Measurements from ENCODE around the gene NCAPH2. TPM values are rescaled to one million over a fixed set of nuclear protein-coding genes. Genes with fewer than 3 reads are reported as not detected.

The NCAPH2 gene
- total and polyA plus RNA-seq, 2 experiments from 2014 or later = 50.3 to 59.4 TPM

DNA sequence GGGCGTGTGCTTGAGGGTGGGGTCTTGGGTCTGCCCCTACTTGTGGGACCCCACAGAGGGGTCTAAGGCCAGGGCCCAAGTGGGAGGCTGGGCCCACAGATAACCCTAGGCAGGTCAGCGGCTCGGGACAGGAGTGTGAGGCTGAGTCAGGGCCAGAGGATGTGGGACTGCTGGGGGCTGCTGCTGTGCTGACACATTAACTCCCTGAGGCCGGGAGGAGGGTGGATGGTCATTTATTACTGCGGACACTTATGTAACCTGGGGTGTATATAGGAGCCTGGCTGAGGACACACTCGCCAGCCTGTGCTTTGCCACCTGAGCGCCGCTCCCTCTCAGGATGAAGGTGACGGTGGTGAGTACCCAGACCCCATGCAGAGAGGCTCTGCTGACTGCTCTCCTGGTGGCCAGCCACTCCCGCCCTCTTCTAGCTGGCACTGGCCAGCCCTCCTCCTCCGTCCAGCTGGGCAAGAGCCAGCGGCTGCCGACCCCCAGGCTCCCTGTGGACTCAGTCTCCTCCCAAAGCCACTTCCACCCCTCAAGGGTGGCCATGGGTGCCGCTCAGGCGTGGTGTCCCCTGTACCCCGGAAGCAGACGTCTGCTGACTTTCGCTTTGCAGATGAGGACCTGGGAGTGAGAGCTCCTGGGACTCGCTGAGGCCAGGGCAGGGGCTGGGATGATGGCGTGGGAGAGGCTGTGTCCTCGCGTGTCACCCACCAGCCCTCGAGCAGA, 21.3 kb upstream of the NCAPH2 start, which contains the start of gene MIOX:
Gene MIOX, plus strand, starts transcription at position 299 of the 729 bp plus-strand sequence. Its CDS starts 39 bp downstream, at position 338.
- no peak within 1 kb of the TSS for H3K4me3 ChIP-seq
- H3K27ac ChIP-seq = no peak within 1 kb of the TSS
- H3K27me3 ChIP-seq = peaks cover 15% of the 10 kb centered on the region
- no peaks in the 10 kb centered on the region for H3K4me1 ChIP-seq (ENCODE audit: low read depth)
- TF ChIP-seq CTCF (IDR thresholded peaks at IDR 0.05; ENCODE audit: low read depth, low read length) = no peak
- DNase-seq (ENCODE audit: low read depth in 1 of 2, low spot score in 1 of 2) = no peak
- H3K36me3 ChIP-seq = no peaks in the 10 kb centered on the region
- no peaks in the 10 kb centered on the region for H3K9me3 ChIP-seq (ENCODE audit: low read depth)

DNA sequence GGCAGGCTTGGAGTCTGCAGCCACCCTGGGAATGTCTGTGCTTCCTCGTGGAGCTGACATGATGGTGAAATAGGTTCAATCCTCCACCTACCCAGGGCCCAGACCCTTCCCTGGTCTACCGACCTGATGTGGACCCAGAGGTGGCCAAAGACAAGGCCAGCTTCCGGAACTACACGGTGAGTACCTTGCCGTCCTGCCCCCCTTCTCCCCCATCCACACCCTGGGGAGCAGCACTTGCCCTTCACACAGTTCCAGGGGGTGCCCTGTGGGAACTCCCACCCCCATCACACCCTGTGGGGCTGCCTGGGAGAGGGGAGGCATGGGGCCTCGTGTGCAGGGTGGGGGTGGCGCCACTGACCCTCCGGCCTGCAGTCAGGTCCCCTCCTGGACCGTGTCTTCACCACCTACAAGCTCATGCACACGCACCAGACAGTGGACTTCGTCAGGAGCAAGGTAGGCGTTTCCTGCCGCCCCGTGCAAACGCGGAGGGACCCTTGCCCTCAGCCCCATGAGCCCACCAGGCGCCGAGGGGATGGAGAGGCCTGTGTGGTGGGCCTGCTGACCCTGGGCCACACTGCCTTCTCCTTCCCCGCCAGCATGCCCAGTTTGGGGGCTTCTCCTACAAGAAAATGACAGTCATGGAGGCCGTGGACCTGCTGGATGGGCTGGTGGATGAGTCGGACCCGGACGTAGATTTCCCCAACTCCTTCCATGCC, 20.6 kb upstream of the NCAPH2 start:
- Histone ChIP-seq H3K27ac (no peak overlapping the region), H3K36me3 (no peaks in the 10 kb centered on the region), H3K27me3 (peaks cover 8% of the 10 kb centered on the region), H3K9me3 (ENCODE audit: low read depth) (no peaks in the 10 kb centered on the region), H3K4me3 (no peak overlapping the region), H3K4me1 (ENCODE audit: low read depth) (no peaks in the 10 kb centered on the region)
- no peak for TF ChIP-seq CTCF (IDR thresholded peaks at IDR 0.05; ENCODE audit: low read depth, low read length)
- no peak for DNase-seq (ENCODE audit: low read depth in 1 of 2, low spot score in 1 of 2)

GRCh38 chr22:50488006-50488677, 19.9 kb upstream of the NCAPH2 start:
- no peak overlapping the region for H3K4me3 ChIP-seq
- peaks cover 1% of the 10 kb centered on the region for H3K27me3 ChIP-seq
- no peak for DNase-seq (ENCODE audit: low read depth in 1 of 2, low spot score in 1 of 2)
- H3K27ac ChIP-seq = no peak overlapping the region
- no peaks in the 10 kb centered on the region for H3K9me3 ChIP-seq (ENCODE audit: low read depth)
- TF ChIP-seq CTCF (IDR thresholded peaks at IDR 0.05; ENCODE audit: low read depth, low read length) = no peak
- no peaks in the 10 kb centered on the region for H3K36me3 ChIP-seq
- no peaks in the 10 kb centered on the region for H3K4me1 ChIP-seq (ENCODE audit: low read depth)

GRCh38 chr22:50488886-50489285, 19.1 kb upstream of the NCAPH2 start:
- no peaks in the 10 kb centered on the region for H3K27me3 ChIP-seq
- no peak for DNase-seq (ENCODE audit: low read depth in 1 of 2, low spot score in 1 of 2)
- no peaks in the 10 kb centered on the region for H3K4me1 ChIP-seq (ENCODE audit: low read depth)
- TF ChIP-seq CTCF (IDR thresholded peaks at IDR 0.05; ENCODE audit: low read depth, low read length) = no peak
- no peaks in the 10 kb centered on the region for H3K9me3 ChIP-seq (ENCODE audit: low read depth)
- no peak overlapping the region for H3K4me3 ChIP-seq
- H3K27ac ChIP-seq = no peak overlapping the region
- no peaks in the 10 kb centered on the region for H3K36me3 ChIP-seq

GRCh38 chr22:50489363-50490243, 18.4 kb upstream of the NCAPH2 start:
- Histone ChIP-seq H3K27ac (no peak overlapping the region), H3K36me3 (no peaks in the 10 kb centered on the region), H3K4me1 (ENCODE audit: low read depth) (no peaks in the 10 kb centered on the region), H3K4me3 (no peak overlapping the region), H3K9me3 (ENCODE audit: low read depth) (no peaks in the 10 kb centered on the region), H3K27me3 (no peaks in the 10 kb centered on the region)
- DNase-seq (ENCODE audit: low read depth in 1 of 2, low spot score in 1 of 2) = no peak
- no peak for TF ChIP-seq CTCF (IDR thresholded peaks at IDR 0.05; ENCODE audit: low read depth, low read length)
